Neural crest cell (in vitro differentiated cells): ENCODE data around the gene UNC45A. TPM values are rescaled to one million over a fixed set of nuclear protein-coding genes. Genes with fewer than 3 reads are reported as not detected.

Experiments
- DNase-seq: peaks from one replicate; pipeline ENCODE4 v3.0.0; 2021; ENCODE audit warnings: low read depth, mixed read lengths, low spot score
- H3K27ac Mint-ChIP-seq: one replicate; pipeline ENCODE4 v1.8.0; 2021; ENCODE audit warnings: mild to moderate bottlenecking, mixed read lengths; ENCODE audit not compliant: unreplicated experiment
- H3K27me3 Mint-ChIP-seq: 2 replicates; pipeline ENCODE4 v1.8.0; 2021; ENCODE audit warnings: low read depth, mild to moderate bottlenecking, mixed read lengths
- H3K36me3 Mint-ChIP-seq: 2 replicates; pipeline ENCODE4 v1.8.0; 2021; ENCODE audit warnings: low read depth, mild to moderate bottlenecking, mixed read lengths
- H3K4me1 Mint-ChIP-seq: 2 replicates; pipeline ENCODE4 v1.8.0; 2021; ENCODE audit warnings: mixed read lengths
- H3K4me3 Mint-ChIP-seq: one replicate; pipeline ENCODE4 v1.8.0; 2021; ENCODE audit warnings: mild to moderate bottlenecking, mixed read lengths
- H3K9me3 Mint-ChIP-seq: 2 replicates; pipeline ENCODE4 v1.8.0; 2021; ENCODE audit warnings: mixed read lengths
- CTCF ChIP-seq: fragments of 200-600 bp; sonication (generic); conservative IDR thresholded peaks from 2 replicates; pipeline ENCODE4 v1.5.0; 2021; ENCODE audit warnings: antibody characterized with exemption, mild to moderate bottlenecking
- total RNA-seq: library from RNA; stranded (reverse); gene quantifications from 2 replicates; pipeline ENCODE4 v1.2.1, GENCODE V29; 2021

UNC45A gene
- total RNA-seq, 1 donor from 2014 or later, result 65.4 TPM

- Mint-ChIP-seq H3K27ac (no peak overlapping the region), H3K27me3 (no peaks in the 10 kb centered on the region), H3K4me3 (peak overlapping the region; percentile 54), H3K4me1 (peaks cover 17% of the 10 kb centered on the region), H3K36me3 (no peaks in the 10 kb centered on the region), H3K9me3 (no peaks in the 10 kb centered on the region)
- no peak for DNase-seq
- TF ChIP-seq CTCF, result no peak
Measured at GRCh38 chr15:90929246-90930019, 5.7 kb upstream of the UNC45A start.

GRCh38 chr15:90930861-90931574 lies 4.1 kb upstream of the UNC45A start:
- peak overlapping the region; percentile 67 for H3K27ac Mint-ChIP-seq
- H3K9me3 Mint-ChIP-seq, result no peaks in the 10 kb centered on the region
- DNase-seq, result no peak
- H3K4me1 Mint-ChIP-seq, result peaks cover 23% of the 10 kb centered on the region
- TF ChIP-seq CTCF, result no peak
- H3K4me3 Mint-ChIP-seq, result peak overlapping the region; percentile 91
- no peaks in the 10 kb centered on the region for H3K27me3 Mint-ChIP-seq
- no peaks in the 10 kb centered on the region for H3K36me3 Mint-ChIP-seq

- Mint-ChIP-seq H3K9me3 (no peaks in the 10 kb centered on the region), H3K4me1 (peaks cover 28% of the 10 kb centered on the region), H3K27me3 (no peaks in the 10 kb centered on the region), H3K4me3 (peak overlapping the region; percentile 91), H3K36me3 (no peaks in the 10 kb centered on the region), H3K27ac (no peak overlapping the region)
- no peak for TF ChIP-seq CTCF
- DNase-seq, result no peak
Measured at GRCh38 chr15:90931575-90931827, 3.6 kb upstream of the UNC45A start.

- peak within 1 kb of the TSS; percentile 91 for H3K4me3 Mint-ChIP-seq
- peak; percentile 98 for TF ChIP-seq CTCF
- H3K9me3 Mint-ChIP-seq, result no peaks in the 10 kb centered on the region
- peak within 1 kb of the TSS; percentile 81 for H3K27ac Mint-ChIP-seq
- H3K36me3 Mint-ChIP-seq, result no peaks in the 10 kb centered on the region
- no peaks in the 10 kb centered on the region for H3K27me3 Mint-ChIP-seq
- peaks cover 32% of the 10 kb centered on the region for H3K4me1 Mint-ChIP-seq
- peak; percentile 96 for DNase-seq
Measured at GRCh38 chr15:90931828-90932659, 3.0 kb upstream of the UNC45A start, which contains the start of gene HDDC3. TSS of gene HDDC3 (minus strand) at chr15:90932549. CDS start at chr15:90932540, 9 bp downstream.

- no peak for DNase-seq
- Mint-ChIP-seq H3K4me3 (peak overlapping the region; percentile 91), H3K27me3 (no peaks in the 10 kb centered on the region), H3K36me3 (no peaks in the 10 kb centered on the region), H3K27ac (no peak overlapping the region), H3K4me1 (peaks cover 32% of the 10 kb centered on the region), H3K9me3 (no peaks in the 10 kb centered on the region)
- TF ChIP-seq CTCF, result no peak
Measured at GRCh38 chr15:90932660-90932991, 2.5 kb upstream of the UNC45A start.
